Measurements from ENCODE around the gene HIVEP3. TPM values are rescaled to one million over a fixed set of nuclear protein-coding genes. Genes with fewer than 3 reads are reported as not detected.

The HIVEP3 gene
- total RNA-seq, 1 experiment from 2014 or later = 6.0 TPM

DNA sequence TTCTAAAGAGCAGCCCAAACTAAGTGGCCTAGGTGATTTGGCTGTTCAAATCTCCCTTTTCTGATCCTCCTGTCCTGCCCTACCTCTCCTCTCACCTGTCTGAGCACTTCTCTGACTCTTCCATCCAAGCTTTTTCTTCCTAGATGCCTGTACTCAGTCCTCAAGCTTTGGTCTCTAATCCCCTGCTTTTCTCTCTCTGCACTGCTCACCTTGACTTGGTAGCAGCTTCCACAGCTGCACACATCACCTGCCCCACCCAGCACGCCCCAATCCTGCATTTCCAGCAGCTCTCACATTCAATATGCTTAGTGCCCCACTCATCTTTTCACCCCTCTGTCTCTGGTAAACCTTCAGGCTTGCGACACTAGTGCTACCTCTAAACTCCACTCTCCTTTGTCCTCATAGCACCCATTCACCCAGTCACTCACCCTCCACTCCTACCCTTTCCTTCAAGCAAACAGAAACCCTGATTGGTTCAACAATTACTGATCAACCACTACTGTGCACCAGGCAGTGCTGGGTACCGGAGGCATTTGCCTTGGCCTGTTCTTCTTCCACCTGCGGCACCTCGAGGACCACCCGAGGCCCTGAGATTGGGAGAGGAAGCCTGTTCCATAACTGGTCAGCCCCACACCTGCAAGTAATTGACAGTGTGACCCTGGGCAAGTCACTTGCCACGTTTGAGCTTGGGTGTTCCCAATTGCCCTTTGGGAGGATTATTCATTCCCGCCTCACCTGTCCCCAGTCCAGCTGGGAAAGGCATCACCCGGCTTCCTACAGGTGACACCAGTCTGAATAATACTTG lies 298.2 kb downstream of the HIVEP3 start:
- Histone ChIP-seq H3K9me3 (ENCODE audit: control insufficient read depth, insufficient read depth, low read depth, low read length) (no peaks in the 10 kb centered on the region), H3K4me3 (ENCODE audit: low read depth in 2 of 2, low read length in 2 of 2) (no peak overlapping the region), H3K27me3 (ENCODE audit: control insufficient read depth, insufficient read depth, low read length) (no peaks in the 10 kb centered on the region), H3K27ac (ENCODE audit: low read length) (no peak overlapping the region), H3K36me3 (ENCODE audit: control insufficient read depth, insufficient read depth, low read length) (no peaks in the 10 kb centered on the region), H3K4me1 (ENCODE audit: control insufficient read depth, insufficient read depth, low read length) (no peaks in the 10 kb centered on the region)
- no TSS peak for BruUV-seq (replicated peaks)
- CTCF ChIA-PET = no interaction called here
- intact Hi-C loops (cut with micrococcal nuclease; ENCODE audit: unreplicated experiment) = no loop called here
- TF ChIP-seq, protein P1, sequence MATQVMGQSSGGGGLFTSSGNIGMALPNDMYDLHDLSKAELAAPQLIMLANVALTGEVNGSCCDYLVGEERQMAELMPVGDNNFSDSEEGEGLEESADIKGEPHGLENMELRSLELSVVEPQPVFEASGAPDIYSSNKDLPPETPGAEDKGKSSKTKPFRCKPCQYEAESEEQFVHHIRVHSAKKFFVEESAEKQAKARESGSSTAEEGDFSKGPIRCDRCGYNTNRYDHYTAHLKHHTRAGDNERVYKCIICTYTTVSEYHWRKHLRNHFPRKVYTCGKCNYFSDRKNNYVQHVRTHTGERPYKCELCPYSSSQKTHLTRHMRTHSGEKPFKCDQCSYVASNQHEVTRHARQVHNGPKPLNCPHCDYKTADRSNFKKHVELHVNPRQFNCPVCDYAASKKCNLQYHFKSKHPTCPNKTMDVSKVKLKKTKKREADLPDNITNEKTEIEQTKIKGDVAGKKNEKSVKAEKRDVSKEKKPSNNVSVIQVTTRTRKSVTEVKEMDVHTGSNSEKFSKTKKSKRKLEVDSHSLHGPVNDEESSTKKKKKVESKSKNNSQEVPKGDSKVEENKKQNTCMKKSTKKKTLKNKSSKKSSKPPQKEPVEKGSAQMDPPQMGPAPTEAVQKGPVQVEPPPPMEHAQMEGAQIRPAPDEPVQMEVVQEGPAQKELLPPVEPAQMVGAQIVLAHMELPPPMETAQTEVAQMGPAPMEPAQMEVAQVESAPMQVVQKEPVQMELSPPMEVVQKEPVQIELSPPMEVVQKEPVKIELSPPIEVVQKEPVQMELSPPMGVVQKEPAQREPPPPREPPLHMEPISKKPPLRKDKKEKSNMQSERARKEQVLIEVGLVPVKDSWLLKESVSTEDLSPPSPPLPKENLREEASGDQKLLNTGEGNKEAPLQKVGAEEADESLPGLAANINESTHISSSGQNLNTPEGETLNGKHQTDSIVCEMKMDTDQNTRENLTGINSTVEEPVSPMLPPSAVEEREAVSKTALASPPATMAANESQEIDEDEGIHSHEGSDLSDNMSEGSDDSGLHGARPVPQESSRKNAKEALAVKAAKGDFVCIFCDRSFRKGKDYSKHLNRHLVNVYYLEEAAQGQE (IDR thresholded peaks at IDR 0.05; ENCODE audit: insufficient read depth in 1 of 2, low read depth in 2 of 2, low read length in 1 of 2) = no peak
- no peak for TF ChIP-seq TCF7L2 (IDR thresholded peaks at IDR 0.05; ENCODE audit: low read depth, low read length)
- TF ChIP-seq SIN3A (IDR thresholded peaks at IDR 0.05; ENCODE audit: borderline replicate concordance, insufficient read depth, low read depth, low read length) = no peak
- TF ChIP-seq CTCF (IDR thresholded peaks at IDR 0.05) = no peak
- TF ChIP-seq POLR2AphosphoS5 (IDR thresholded peaks at IDR 0.05; ENCODE audit: low read depth, low read length) = no peak
- DNase-seq (ENCODE audit: low read depth, low spot score) (no peak), ATAC-seq (no peak)
- POLR2A ChIA-PET = no interaction called here
- in situ Hi-C loops (cut with HindIII; ENCODE audit: low pct_unique_long_range_greater_than_20kb, low sequenced_read_pairs) = no loop called here

GRCh38 chr1:41619511-41620364 lies 299.0 kb downstream of the HIVEP3 start:
- intact Hi-C loops (cut with micrococcal nuclease; ENCODE audit: unreplicated experiment) = no loop called here
- POLR2A ChIA-PET = no interaction called here
- H3K27me3 ChIP-seq (ENCODE audit: control insufficient read depth, insufficient read depth, low read length) = no peaks in the 10 kb centered on the region
- no peak overlapping the region for H3K4me3 ChIP-seq (ENCODE audit: low read depth in 2 of 2, low read length in 2 of 2)
- in situ Hi-C loops (cut with HindIII; ENCODE audit: low pct_unique_long_range_greater_than_20kb, low sequenced_read_pairs) = no loop called here
- no peaks in the 10 kb centered on the region for H3K9me3 ChIP-seq (ENCODE audit: control insufficient read depth, insufficient read depth, low read depth, low read length)
- TF ChIP-seq, protein P1 (IDR thresholded peaks at IDR 0.05; ENCODE audit: insufficient read depth in 1 of 2, low read depth in 2 of 2, low read length in 1 of 2) = no peak
- TF ChIP-seq CTCF (IDR thresholded peaks at IDR 0.05) (no peak), SIN3A (IDR thresholded peaks at IDR 0.05; ENCODE audit: borderline replicate concordance, insufficient read depth, low read depth, low read length) (no peak), TCF7L2 (IDR thresholded peaks at IDR 0.05; ENCODE audit: low read depth, low read length) (no peak), POLR2AphosphoS5 (IDR thresholded peaks at IDR 0.05; ENCODE audit: low read depth, low read length) (no peak)
- H3K4me1 ChIP-seq (ENCODE audit: control insufficient read depth, insufficient read depth, low read length) = no peaks in the 10 kb centered on the region
- no TSS peak for BruUV-seq (replicated peaks)
- CTCF ChIA-PET = no interaction called here
- no peaks in the 10 kb centered on the region for H3K36me3 ChIP-seq (ENCODE audit: control insufficient read depth, insufficient read depth, low read length)
- ATAC-seq (no peak), DNase-seq (ENCODE audit: low read depth, low spot score) (no peak)
- H3K27ac ChIP-seq (ENCODE audit: low read length) = no peak overlapping the region

All from Panc1 (cell line).